ENCODE data around the gene SRL. TPM values are rescaled to one million over a fixed set of nuclear protein-coding genes. Genes with fewer than 3 reads are reported as not detected.

The SRL gene
- 1 to 10 TPM in 1 of 4 donors, under 1 TPM in 3; 0.35 to 1.7 (median 0.63) TPM for total RNA-seq

DNA sequence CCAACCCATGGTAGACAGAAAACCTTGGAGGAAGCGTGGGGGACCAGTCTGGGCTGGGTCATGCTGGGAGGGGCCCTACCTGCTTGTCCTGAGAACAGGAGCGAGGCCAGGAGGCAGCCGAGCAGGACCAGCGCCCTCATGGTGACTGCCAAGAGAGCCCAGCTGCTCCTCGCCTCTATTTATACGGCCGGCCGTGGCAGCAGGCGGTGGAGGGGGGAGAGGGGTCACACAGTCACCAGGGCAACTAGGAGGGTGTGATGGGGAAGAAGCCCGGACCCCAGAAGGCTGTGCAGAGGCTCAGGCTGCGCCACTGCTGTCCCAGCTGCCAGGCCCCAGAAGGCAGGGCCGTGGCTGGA lies at the start of gene SRL:
SRL (minus strand) TSS at position 153 of the 356 bp plus-strand sequence; CDS start at position 140, 13 bp downstream.
- Histone ChIP-seq H3K4me1 (no peaks in the 10 kb centered on the region), H3K9me3 (no peaks in the 10 kb centered on the region), H3K27me3 (no peaks in the 10 kb centered on the region), H3K27ac (no peak within 1 kb of the TSS), H3K36me3 (no peaks in the 10 kb centered on the region), H3K4me3 (no peak within 1 kb of the TSS)
- peak in 1 of 3 donors; percentile 33 for DNase-seq
- no peak for TF ChIP-seq POLR2A (IDR thresholded peaks at IDR 0.05)
- TF ChIP-seq, protein P1, sequence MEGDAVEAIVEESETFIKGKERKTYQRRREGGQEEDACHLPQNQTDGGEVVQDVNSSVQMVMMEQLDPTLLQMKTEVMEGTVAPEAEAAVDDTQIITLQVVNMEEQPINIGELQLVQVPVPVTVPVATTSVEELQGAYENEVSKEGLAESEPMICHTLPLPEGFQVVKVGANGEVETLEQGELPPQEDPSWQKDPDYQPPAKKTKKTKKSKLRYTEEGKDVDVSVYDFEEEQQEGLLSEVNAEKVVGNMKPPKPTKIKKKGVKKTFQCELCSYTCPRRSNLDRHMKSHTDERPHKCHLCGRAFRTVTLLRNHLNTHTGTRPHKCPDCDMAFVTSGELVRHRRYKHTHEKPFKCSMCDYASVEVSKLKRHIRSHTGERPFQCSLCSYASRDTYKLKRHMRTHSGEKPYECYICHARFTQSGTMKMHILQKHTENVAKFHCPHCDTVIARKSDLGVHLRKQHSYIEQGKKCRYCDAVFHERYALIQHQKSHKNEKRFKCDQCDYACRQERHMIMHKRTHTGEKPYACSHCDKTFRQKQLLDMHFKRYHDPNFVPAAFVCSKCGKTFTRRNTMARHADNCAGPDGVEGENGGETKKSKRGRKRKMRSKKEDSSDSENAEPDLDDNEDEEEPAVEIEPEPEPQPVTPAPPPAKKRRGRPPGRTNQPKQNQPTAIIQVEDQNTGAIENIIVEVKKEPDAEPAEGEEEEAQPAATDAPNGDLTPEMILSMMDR (IDR thresholded peaks at IDR 0.05) = no peak

DNA sequence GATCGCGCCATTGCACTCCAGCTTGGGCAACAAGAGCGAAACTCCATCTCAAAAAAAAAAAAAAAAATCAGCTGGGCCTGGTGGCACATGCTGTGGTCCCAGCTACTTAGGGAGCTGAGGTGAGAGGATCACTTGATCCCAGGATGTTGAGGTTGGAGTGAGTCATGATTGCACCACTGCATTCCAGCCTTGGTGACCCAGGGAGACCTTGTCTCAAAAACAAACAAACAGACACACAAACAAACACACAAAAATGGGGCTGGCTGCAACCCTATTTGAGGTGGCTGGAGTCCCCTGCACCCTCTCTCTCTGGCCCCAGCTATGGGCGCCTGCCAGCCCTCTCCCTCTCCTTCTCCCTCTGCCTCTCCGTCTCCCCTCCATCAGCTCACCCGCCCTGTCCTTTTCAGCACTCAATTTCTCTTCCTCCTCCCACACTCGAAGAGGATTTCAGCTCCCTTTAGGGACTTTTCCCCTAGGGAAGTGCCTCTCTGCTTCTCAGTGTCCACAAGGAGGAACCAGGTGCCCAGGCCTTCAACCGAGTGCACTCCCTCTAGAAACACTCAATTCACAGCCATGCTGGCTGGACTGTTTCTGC lies 48.5 kb upstream of the SRL start:
- Histone ChIP-seq H3K4me3 (no peak overlapping the region), H3K36me3 (no peaks in the 10 kb centered on the region), H3K27me3 (no peaks in the 10 kb centered on the region), H3K4me1 (peaks cover 0 to 20% (median 3%) of the 10 kb centered on the region in 4 donors), H3K27ac (peak overlapping the region in 2 of 4 donors; percentile 8 to 22), H3K9me3 (no peaks in the 10 kb centered on the region)
- no peak for DNase-seq
- TF ChIP-seq POLR2A (IDR thresholded peaks at IDR 0.05) = no peak
- TF ChIP-seq, protein P1 (IDR thresholded peaks at IDR 0.05) = peak in 1 of 6 experiments; percentile 7

DNA sequence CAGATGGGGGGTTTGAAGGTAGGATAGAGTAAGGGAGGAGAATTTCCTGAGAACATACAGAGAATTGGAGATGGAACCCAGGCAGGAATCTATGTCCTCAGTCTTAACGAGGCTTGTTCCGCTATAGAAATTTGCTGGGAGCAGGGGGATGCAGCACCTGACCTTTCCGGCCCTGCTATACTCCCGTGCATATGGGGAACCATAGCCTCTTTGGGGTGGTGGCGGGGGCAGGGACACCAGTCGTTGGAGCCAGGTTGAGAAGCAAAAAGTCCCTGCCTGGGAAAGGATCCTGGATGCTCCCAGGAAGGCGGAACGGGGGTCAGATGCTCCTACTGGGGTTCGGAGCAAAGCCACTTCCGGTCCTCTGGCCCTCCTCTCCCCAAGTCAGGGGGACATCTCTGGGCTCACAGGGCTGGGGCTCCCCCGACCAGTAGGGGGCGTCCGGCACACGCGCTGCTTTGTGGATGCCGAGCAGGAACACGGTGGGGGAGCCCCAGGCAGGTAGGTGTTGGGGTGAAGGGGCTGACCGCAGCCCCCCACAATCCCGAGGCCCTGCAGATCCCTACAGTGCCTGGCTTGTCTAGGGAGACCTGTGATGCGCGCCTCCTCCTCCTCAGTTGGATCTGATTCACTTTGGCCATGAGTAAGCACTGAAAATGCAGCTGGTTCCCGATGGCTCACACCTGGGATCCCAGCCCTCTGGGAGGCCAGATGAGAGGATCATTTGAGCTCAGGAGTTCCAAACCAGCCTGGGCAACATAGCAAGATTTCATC lies 46.5 kb upstream of the SRL start:
- TF ChIP-seq, protein P1 (IDR thresholded peaks at IDR 0.05) = peak; percentile 78 to 97 (median 90)
- TF ChIP-seq POLR2A (IDR thresholded peaks at IDR 0.05) = no peak
- Histone ChIP-seq H3K27ac (no peak overlapping the region), H3K4me1 (peaks cover 0 to 11% (median 3%) of the 10 kb centered on the region in 4 donors), H3K27me3 (no peaks in the 10 kb centered on the region), H3K36me3 (no peaks in the 10 kb centered on the region), H3K4me3 (no peak overlapping the region), H3K9me3 (no peaks in the 10 kb centered on the region)
- DNase-seq = peak; percentile 79 to 91 (median 88)

DNA sequence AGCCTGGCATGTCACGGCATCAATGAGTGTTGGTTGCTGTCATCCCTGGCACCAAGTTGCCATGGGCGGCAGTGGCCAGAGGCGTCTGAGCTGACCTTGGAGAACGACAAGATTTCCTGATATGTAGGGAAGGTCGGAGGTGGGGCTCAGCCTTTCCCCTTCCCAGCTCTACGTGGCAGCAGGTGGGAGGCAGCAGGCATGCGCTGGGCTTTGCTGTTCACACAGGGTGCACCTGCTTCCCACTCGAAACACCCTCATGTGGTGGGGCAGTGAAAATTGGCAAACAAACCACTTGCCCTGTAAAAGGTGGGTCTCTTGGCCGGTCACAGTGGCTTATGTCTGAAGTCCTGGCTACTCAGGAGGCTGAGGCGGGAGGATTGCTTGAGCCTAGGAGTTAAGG lies 43.3 kb upstream of the SRL start:
- Histone ChIP-seq H3K36me3 (no peaks in the 10 kb centered on the region), H3K9me3 (no peaks in the 10 kb centered on the region), H3K27me3 (no peaks in the 10 kb centered on the region), H3K4me1 (peaks cover 0 to 8% (median 3%) of the 10 kb centered on the region in 4 donors), H3K4me3 (no peak overlapping the region), H3K27ac (no peak overlapping the region)
- DNase-seq = no peak
- TF ChIP-seq, protein P1 (IDR thresholded peaks at IDR 0.05) = no peak
- no peak for TF ChIP-seq POLR2A (IDR thresholded peaks at IDR 0.05)

DNA sequence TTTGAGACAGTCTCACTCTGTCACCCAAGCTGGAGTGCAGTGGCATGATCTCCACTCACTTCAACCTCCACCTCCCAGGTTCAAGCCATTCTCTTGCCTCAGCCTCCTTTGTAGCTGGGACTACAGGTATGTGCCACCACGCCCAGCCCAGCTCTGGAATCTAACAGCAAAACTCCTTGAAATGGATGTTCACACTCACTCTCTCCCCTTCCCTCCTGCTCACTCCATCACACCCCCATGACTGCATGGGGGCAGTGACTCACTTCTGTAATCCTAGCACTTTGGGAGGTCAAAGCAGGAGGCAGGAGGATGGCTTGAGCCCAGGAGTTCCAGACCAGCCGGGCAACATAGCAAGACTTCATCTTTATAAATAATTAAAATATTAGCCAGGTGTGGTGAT lies 42.1 kb upstream of the SRL start:
- no peaks in the 10 kb centered on the region for H3K36me3 ChIP-seq
- TF ChIP-seq, protein P1 (IDR thresholded peaks at IDR 0.05) = no peak
- no peak for TF ChIP-seq POLR2A (IDR thresholded peaks at IDR 0.05)

More for the DNA sequence above, 42.1 kb upstream of the SRL start:
- Histone ChIP-seq H3K4me1 (peaks cover 0 to 8% (median 3%) of the 10 kb centered on the region in 4 donors), H3K9me3 (no peaks in the 10 kb centered on the region), H3K4me3 (no peak overlapping the region), H3K27me3 (no peaks in the 10 kb centered on the region), H3K27ac (no peak overlapping the region)
- no peak for DNase-seq
